Stimulated activated CD4-positive, alpha-beta T cell treated with anti-CD3 and anti-CD28 coated beads, Interleukin-4, amount 100 ng/mL, for 24 hours (primary cell): ENCODE results near the gene PSORS1C2.

Experiments
- DNase-seq: peaks from one replicate; pipeline ENCODE4 v3.0.0-alpha.2; 2020

The PSORS1C2 gene

DNA sequence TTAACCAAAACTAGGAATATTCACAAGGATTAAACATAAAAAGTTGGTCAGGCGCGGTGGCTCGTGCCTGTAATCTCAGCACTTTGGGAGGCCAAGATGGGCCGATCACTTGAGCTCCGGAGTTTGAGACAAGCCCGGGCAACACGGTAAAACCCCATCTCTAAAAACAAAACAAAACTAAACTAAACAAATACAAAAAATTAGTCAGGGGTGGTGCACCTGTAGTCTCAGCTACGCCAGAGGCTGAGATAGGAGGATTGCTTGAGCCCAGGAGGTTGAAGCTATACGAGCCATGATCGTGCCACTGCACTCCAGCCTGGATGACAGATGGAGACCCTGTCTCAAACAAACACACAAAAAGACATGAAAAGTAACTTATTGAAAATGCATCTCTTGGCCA lies 3.2 kb downstream of the PSORS1C2 start:
- no peak for DNase-seq

DNA sequence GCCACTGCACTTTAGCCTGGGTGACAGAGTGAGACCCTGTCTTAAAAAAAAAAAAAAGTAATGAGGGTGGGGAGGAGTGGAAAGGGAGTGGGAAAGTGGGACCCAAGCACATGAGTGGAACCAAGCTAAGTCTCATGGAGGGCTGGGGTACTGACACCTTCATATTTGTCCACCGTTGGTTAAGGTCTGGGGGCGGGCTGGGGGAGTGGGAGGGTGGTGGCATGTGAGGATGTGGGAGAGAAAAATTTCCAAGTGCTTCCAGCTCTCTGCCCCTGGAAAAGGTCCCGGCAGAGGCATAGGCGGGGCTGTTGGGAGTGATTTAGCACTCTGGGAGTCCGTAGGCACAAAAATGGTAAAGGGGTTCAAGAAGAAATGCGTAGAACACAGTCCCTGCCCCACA lies 6.1 kb downstream of the PSORS1C2 start:
- no peak for DNase-seq

DNA sequence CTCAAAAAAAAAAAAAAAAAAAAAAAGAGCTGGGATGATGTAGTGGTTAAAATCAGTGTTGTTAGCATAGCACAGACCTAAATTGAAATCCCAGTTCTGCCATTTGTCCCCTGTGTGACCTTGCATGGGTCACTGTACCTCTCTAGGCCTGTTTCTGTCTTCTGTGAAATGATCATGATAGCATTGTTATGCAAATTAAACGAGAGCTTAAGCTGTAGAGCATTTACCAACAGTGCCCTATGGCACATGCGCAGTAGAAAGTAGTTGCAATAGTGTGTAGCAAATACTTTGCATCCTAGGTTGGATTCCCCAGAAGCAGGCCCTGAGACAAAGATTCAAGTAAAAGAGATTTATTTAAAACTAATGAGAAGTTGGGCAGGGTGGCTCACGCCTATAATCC lies 7.3 kb downstream of the PSORS1C2 start:
- DNase-seq = no peak

DNA sequence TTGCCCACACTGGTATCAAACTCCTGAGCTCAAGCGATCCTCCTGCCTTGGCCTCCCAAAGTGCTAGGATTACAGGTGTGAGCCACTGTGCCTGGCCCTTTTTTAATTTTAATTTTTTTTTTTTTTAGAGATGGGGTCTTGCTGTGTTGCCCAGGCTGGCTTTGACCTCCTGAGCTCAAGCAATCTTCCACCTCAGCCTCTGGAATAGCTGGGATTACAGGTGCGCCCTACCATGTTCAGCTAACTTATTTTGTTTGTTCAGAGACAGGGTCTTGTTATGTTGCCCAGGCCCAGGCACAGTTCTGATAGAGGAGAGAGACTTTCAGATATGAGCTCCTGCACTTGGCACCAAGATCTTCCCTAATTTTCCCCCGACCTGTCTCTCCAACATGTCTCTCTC lies 8.1 kb downstream of the PSORS1C2 start:
- no peak for DNase-seq

DNA sequence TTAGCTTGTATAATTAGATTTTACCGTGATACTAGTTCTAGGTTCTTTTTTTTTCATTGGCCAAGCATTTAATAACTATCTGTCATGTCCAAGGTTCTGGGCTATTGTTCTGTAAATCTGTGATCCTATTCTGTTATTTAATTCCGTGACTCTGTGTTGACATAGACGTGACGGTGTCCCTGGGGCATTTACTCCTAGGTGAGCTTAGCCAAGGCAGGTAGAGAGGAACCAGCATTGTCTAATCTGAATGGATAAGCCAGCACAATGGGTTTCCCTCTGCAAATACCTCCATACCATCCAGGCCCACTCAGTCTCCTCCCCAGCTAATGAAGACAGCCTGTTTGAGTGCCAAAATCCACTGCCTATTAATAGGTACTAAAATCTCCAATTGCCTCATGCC lies 9.7 kb downstream of the PSORS1C2 start:
- DNase-seq = no peak

DNA sequence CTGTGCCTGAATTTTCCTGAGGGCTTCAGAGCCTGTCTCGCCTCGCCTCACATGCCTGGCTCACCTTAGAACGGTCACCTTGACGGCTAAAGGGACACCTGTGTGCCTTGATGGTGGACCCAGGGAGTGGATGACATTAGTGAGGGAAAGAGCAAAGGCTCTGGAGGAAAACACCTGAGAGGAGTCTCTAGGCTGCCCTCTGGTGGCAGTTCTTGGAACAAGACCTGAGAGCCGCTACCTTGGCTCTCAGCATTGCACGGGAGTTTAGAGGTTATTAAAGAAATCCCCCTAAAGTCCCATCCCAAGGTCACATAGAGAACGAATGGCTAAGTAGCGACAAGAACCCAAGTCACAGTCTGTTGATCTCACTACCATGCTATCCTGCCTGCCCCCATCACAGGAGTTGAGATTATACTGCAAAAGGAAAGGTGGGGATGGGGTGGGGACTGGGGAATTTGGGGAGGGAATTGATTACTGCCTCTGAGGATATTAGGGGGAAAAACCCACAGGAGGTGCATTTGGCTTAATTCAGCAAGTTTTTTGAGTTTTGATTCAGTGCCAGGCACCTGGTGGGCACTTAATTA lies 10.7 kb downstream of the PSORS1C2 start:
- DNase-seq = peak; percentile 81

DNA sequence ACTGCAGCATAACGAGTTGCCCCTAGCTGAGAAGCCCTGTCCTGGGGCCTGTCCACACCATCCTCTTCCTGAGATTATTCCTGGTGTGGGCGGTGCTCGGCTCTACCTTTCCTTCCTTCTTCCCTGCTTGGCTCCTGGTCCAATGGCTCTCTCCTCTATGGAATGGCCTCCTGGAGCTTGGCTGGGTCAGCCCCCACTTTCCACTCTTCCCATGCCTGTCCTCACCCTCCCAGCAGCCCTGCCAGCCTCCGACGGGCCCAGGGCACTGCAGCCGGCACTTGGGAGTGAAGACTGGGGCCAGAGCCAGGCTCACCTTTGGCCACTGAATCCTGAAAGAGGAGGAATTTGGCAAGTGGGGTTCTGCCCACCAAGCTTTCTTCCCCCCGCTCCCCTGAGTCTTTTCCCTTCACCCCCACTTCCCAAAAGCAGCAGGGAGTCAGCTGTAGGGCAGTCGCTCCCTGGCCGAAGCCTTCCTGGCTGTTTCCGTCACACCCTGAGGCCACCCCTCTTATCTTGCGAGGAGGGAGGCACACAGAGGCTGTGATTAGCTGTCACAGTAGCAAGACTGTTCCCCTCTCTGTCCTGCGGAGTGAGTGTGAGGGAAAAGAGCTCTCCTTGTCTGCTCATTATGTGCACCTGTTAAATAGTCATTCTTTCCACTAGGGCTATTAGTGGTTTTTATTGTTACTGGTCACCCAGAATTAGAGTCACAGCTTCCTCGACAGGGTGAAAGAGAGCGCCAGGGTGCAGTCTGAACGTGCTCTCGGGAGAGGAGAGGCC lies 12.3 kb downstream of the PSORS1C2 start:
- no peak for DNase-seq

DNA sequence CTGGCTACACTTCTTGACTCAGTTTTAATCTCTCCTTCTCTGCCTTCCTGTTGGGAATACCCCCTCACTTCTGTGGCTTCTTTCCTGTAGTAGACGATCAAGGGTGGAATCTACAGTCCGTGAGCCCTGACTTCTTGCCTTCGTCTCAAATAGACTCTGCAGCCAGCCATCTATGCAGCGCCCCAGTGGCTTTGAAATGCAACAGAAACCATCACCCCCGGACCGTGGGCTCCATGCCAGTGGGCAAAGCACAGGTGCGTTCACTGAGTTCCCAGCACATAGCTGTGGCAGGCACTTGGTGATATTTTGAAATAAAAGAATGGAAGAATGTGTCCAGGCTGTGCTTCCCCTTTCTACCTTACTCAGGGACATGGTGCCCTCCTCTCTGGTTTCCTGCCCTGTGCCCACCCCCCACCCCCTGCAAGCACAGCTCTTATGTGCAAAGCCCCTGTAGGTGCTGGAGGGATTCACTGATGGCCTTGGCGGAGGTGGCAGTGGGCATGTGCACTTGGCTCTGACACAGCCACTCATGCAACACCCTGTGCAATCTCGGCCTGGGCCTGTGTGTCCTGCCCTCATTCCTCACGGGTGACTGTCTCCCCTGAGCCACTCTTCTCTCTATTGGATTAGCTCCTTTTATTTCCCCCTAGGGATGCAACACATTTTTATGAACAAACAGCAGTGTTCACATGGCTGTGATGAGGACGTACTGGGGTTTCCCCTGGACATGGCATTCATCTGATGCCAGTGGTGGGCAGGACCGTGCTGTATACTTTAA lies 13.1 kb downstream of the PSORS1C2 start:
- DNase-seq = no peak

DNA sequence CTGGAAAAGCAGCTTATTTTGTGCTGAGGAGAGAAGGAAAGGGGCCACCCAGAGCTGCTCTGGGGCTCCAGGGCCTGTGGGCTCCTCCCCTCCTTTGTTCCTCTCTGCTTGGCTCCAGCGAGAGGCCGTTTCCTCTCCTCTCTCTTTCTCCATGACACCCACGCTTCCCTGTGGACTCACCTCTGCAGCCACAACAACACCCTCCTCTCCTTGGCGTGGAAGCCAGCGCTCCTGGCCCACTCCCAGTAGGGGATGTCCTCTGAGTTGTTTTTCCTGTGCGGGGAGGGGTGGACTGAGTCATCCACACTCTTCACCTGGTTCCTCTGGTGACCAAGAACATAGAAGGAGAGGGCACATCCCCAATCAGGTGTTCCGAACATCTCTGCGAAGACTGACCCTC lies 13.7 kb downstream of the PSORS1C2 start:
- DNase-seq = no peak

DNA sequence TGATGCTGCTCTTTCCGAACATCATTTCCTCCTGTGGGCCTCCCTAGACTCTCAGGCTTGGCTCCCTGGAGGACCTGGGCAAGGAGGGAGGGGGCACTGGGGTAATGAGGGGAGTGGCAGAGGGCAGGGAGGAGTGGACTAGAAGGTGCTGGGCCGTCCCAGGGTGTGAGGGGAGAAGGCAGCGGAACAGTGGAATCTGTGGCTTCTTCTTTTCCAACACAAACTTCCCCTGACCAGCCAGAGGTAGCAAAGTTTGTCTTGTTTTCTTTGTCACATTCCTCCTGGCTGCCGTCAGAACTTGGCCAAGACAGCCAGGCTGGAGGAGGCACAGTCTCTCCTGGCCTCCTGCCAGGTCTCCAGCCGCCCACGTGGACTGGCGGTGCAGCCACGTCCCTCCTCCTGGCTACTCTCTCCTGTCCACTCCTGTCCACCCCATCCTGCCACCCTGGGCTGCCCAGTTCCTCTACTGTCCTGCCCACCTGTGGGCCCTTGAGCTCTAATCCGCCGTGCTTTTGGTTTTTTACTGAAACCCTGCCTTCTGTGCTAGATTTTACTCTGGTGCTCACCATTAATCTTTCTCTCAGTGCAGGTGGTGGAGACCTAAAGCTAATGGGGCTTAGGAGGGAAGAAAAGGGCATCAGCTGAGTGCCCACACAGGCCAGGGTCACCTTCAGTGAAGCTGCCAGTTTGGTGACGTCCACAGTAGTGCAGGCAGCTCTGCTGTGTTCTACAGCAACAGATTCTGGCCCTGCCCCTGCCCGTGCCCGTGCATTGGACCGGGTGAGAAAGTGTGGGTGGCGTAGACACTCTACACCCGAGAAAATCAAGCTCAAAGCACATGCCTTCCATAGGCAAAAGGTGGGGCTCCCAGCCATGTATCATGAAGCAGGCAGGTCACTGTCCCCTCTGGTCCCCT lies 15.8 kb downstream of the PSORS1C2 start:
- no peak for DNase-seq

DNA sequence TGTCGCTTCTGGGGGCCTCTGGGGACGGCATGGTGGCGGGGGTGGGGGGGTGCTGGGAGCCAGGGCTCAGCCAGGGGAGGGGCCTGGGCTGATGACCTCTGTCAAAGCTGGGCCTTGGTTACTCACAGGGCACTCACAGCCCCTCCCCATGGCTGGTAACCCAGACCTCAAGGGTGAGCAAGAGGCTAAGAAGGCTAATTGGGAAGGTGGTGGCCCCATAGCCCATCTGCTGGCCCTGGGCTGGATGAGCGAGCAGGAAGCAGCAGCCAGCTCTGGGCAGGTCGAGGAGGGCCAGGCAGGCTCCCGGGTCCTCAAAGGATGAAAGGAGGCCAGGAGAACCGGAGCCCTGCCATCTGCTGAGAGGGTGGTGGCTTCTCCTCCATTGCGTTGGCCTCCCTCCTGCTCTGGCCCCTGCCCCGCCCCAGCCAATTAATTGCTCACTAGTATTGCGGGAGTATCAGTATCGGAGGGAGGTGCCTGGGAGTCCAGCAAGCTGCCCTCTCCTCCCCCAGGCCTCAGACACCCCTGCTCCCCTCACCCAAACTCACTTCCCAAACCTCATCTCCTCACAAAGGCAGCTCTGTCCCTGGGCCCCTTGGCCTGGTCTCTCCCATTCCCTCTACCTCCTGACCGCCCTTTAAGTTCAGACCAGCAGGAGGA lies 17.6 kb downstream of the PSORS1C2 start:
- DNase-seq = no peak

DNA sequence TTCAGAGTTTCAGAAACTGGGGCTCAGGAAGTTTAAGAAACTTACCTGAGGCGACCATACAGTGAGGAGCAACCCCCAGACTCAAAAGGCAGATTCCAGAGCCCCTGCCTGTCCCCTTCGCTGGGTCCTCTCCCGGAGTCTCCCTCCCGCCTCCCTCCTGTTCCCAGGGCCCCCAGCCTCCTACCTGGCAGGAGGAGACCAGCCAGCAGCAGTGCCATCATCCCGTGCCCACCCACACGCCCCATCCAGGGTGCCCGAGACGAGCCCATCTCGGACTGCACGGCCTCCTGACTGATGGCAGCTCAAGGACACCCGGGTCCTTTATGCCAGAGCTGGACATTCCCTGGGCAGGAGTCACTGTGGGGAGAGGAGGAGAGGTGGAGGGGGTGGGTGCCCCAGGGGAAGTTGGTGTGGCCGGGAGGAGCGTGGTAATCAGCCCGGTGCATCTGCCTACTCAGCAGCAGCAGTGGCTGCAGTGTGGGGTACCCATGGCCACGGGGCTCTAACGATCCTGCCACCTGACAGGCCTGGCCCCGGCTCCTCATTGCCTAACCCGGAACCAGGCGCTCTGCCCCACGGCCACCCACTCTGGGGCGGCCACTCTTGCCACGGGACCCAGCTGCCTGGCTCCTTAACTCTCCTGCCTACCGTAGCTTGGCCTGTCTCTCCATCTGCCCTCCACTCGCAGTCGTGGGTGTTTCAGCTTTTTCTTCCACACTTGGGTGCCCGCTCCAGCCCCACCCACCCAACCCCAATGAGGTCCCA lies 18.5 kb downstream of the PSORS1C2 start, which contains the start of gene CDSN:
TSS of gene CDSN (minus strand) at position 296 of the 765 bp plus-strand sequence. CDS start at position 269, 27 bp downstream.
- DNase-seq = no peak

DNA sequence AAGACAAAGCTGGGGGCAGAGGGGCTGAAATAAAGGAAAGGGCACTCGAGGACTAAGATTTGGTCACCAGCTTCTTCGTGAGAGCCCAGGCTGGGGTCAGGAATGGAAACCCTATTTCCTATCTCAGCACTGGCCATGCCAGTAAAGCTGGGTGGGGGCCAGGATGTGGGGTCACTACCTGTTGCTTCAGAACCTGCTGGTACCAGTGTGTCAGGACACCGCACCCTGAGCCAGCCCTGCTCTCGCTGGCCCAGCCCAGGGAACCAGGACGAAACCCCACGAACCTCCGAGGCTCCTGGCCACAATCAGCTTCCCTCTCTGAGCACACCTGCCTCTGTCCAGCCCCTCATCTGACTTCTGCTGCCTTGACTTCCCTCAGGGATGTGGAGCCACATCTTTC lies 20.7 kb downstream of the PSORS1C2 start:
- DNase-seq = no peak

DNA sequence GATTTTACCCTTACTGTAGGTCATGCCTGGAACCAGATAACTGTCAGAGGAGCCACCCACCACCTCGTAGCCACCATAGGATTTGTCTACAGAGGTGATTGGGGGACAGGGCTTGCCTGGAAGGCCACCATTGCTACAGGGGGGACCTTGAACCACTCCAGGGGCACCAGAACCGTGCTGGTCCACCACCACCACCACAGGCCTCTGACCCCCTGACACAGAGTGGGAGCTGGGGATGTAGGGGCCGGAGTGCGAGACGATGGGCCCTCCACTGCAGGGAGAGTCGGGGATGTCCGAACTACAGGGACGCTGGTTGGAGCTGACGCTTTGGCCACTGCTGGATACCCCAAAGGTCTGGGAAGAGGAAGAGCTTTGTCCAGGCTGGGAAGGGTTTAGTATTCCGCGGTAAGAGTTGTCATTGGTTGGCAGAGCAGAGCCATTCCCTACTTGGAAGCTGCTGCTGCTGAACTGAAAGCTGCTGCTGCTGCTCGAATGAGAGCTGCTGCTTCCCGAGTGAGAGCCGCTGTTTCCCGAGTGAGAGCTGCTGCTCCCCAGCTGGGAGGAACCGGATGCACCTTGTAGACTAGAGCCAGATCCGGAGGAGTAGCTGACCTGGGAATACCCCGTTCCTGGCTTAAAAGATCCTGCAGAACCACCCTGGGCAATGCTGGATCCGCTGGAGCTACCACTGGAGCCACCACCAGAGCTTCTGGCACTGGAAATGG lies 22.0 kb downstream of the PSORS1C2 start:
- no peak for DNase-seq

DNA sequence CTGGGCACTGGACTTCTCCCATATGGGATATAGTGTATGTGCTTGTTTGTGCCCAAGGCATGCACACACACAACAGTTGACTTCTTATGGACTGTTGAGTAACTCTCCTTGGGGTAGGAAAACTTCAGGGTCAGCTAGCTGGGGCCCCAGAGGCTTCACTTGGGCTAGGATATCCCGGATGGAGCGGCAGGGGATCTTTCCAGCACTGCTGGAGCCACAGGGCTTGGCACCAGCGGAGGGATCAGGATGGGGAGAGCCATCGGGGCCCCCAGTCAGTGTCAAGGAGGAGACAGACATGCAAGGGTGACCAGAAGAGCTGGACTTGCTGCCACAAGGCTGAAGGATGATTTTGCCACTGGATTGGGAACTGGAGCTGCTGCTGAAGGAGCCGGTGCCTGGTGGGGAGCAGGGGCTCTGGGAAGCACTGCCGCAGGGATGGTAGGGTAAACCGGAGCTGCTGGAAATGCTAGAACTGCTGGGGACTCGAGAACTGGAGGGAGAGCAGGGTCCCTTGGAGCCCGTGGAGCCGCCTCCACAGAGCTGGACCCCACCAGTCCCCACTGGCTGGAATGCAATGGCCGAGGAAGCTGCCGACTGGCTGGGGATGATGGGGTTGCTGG lies 22.8 kb downstream of the PSORS1C2 start:
- DNase-seq = no peak

DNA sequence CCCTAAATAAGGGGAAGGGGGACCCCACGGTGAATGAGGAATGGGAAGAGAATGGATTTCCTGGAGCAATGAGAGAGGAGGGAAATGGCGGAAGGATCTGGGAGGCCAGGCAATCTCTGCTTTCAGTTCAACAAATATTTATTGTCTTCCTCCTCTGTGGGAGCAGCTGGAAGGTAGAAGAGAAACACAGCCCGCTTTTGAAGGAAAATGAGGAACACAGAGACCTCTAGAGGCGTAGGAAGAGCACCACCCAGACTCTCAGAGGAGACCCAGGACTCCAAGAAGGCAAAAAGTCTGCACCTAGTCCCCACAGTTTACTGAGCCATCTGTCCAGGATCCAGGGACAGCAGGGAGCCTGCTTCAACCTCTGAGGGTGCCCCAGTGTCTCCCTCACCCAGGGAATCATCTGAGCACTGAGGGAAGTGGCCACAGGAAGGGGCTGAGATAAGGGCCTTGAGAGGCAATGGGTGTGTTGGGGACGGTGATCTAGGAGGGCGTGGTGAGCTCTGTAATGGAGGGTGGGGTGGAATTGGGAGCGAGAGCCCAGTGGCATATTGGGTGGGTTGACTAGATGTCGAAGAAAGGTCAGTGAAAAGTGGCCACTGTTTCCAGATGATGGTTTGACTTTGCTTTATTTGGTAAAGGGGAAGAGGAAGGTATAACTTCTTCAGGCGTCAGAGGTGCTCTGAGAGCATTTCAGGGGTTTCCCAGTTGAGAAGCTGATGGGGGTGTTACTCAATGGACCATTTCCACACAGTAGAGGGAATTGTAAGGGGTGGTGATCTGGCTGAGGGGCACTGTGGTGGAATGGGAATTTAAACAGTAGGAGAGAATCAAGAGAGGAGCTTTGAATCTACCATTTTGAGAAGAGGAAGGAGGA lies 23.7 kb downstream of the PSORS1C2 start:
- DNase-seq = no peak

DNA sequence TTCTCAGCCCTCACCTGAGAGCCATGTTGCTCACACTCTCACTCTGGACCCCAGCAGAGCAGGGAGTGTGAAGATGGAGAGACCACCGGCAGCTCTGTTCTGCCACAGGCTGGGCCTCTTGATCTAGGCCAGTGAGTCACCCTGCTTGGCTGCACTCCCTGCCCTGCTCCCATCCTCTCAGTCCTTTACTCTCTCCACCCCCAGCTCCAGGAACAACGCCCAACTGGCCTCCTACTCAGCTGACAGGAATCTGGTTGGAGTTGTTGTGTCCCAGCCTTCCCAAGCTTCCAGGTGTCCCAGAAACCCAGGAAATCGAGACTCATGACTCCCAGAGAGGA lies 24.4 kb downstream of the PSORS1C2 start, which contains the start of gene PSORS1C1:
TSS of gene PSORS1C1 (plus strand) at position 260 of the 338 bp plus-strand sequence. CDS start 14,833 bp downstream, outside the sequence.
- DNase-seq = no peak

DNA sequence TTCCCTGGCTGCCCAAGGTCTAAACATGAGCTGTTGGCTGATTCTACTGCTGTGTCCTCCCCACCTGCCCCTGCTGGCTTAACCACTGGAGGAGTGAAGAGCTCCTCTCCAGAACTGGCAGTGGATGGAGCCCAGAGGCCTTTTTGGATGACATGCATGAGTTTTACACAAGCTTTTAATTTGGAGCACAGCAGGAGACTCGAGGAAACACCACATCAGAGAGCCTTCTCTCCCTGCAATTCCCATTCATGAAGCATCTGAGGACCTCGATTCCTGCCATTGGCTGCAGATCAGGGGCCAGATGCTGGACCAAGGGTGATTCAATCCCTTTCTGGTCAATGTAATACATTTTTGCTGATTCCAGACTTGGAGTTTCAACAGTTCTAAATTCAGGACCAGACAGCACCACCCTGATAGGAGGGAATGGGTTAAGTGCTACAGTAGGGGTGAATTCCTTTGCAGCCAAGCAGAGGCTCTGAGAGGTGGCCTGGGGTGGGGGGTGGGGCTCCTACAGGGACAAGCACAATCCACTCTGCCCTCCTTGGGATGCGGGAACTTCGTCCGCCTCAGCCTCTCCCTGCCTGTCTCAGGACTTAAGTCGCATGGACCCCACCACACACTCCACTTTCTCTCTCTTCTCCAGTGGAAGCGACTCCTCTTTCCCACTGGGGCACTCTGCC lies 24.9 kb downstream of the PSORS1C2 start:
- no peak for DNase-seq

DNA sequence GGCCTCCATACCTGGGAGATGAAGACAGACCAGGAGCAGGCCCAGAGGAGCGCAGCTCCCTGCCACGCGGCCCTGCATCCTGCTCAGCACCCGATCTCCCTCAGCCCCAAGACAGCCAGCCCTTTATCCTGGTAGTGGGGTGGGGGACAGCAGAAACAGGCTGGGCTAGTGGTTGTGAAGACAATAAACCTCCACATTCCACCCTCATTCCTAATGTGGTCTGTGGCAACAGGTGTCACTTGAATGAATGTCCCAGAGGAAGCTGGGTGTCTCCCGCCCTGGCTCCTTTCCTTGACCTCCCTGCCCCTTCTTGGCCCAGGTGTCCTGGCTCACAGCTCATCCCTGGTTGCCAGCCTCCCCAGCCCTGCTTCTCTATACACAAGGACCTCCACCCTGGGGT lies 26.4 kb downstream of the PSORS1C2 start, which contains the start of gene C6orf15:
TSS of gene C6orf15 (minus strand) at position 98 of the 400 bp plus-strand sequence. CDS start at position 78, 20 bp downstream.
- no peak for DNase-seq
